SH-SY5Y (cell line): ENCODE results near the gene GPR156.

Source experiments
- GATA2 ChIP-seq: IDR thresholded peaks from 2 replicates; pipeline ENCODE4 v1.6.1; 2011; ENCODE audit warnings: mild to moderate bottlenecking, low read depth, low read length
- GATA3 ChIP-seq: IDR thresholded peaks from 2 replicates; pipeline ENCODE4 v1.6.1; 2011; ENCODE audit warnings: low read depth, mild to moderate bottlenecking, low read length, moderate library complexity

- TF ChIP-seq GATA3: no peak
- TF ChIP-seq GATA2: no peak
Observed at GRCh38 chr3:120182613-120183511, 102.2 kb downstream of the GPR156 start.
